Measurements from ENCODE around the gene FAM135A.

DNA sequence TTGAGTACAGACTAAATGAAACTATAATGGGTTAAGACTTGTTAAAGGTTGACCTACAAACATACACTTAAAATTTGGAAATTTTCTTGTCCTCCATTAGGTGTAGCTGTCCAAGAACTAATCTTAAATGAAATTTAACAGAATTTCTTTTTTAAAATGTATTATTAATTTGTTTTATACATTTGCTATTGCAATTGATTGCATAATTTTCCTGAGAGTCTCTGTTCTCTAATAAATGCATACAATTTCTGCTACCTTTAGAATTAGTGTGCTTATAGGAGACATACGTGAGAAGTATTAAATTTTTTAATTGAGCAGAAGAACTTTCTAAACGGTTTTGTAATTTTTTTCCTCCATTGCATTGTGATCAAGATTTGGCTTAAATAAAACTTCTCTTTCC, 1.5 kb downstream of the FAM135A start:
- TF ChIP-seq, protein P1, sequence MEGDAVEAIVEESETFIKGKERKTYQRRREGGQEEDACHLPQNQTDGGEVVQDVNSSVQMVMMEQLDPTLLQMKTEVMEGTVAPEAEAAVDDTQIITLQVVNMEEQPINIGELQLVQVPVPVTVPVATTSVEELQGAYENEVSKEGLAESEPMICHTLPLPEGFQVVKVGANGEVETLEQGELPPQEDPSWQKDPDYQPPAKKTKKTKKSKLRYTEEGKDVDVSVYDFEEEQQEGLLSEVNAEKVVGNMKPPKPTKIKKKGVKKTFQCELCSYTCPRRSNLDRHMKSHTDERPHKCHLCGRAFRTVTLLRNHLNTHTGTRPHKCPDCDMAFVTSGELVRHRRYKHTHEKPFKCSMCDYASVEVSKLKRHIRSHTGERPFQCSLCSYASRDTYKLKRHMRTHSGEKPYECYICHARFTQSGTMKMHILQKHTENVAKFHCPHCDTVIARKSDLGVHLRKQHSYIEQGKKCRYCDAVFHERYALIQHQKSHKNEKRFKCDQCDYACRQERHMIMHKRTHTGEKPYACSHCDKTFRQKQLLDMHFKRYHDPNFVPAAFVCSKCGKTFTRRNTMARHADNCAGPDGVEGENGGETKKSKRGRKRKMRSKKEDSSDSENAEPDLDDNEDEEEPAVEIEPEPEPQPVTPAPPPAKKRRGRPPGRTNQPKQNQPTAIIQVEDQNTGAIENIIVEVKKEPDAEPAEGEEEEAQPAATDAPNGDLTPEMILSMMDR (conservative IDR thresholded peaks at IDR 0.05 in 1 of 2, IDR thresholded peaks at IDR 0.05 in 1 of 2; ENCODE audit: extremely low read depth in 1 of 2, insufficient read depth in 1 of 2, low read depth in 1 of 2, low read length in 2 of 2): no peak
- no peak for TF ChIP-seq EZH2 (IDR thresholded peaks at IDR 0.05; ENCODE audit: borderline replicate concordance, low read length)

Data from mammary epithelial cell (primary cell).